SHP77 treated with DMSO at 0.1 percent for 48 hours (cell line): ENCODE data around the gene IL15.
"Not testable (repeated sequence)": the region's sequence is repeated elsewhere in the genome, so short reads cannot be mapped to it uniquely, and the experiment has no call there.

Experiments used
- DNase-seq: peaks from one replicate; lab custom pipeline; 2025; lab: John Stamatoyannopoulos, UW

IL15 gene

GRCh38 chr4:141646969-141647368 lies 10.6 kb downstream of the IL15 start:
- DNase-seq = no peak

- DNase-seq = no peak
Observed at GRCh38 chr4:141647966-141648365, 11.6 kb downstream of the IL15 start.

GRCh38 chr4:141652161-141652778 lies 15.9 kb downstream of the IL15 start:
- no peak for DNase-seq

- no peak for DNase-seq
Observed at GRCh38 chr4:141654098-141654497, 17.7 kb downstream of the IL15 start.

- DNase-seq = no peak
Observed at GRCh38 chr4:141656031-141656430, 19.6 kb downstream of the IL15 start.

- DNase-seq = no peak
Observed at GRCh38 chr4:141657550-141658250, 21.3 kb downstream of the IL15 start.

GRCh38 chr4:141658309-141658708 lies 21.9 kb downstream of the IL15 start:
- DNase-seq = no peak

- DNase-seq = no peak
Observed at GRCh38 chr4:141659539-141659938, 23.2 kb downstream of the IL15 start.

GRCh38 chr4:141660880-141661279 lies 24.5 kb downstream of the IL15 start:
- DNase-seq = no peak

- DNase-seq = no peak
Observed at GRCh38 chr4:141668200-141668910, 32.0 kb downstream of the IL15 start.

GRCh38 chr4:141669501-141669900 lies 33.1 kb downstream of the IL15 start:
- DNase-seq = no peak

GRCh38 chr4:141675384-141675783 lies 39.0 kb downstream of the IL15 start:
- DNase-seq = no peak

- DNase-seq = no peak
Observed at GRCh38 chr4:141676087-141676670, 39.8 kb downstream of the IL15 start.

- no peak for DNase-seq
Observed at GRCh38 chr4:141680060-141680459, 43.7 kb downstream of the IL15 start.

GRCh38 chr4:141684785-141685184 lies 48.4 kb downstream of the IL15 start:
- DNase-seq = no peak

- no peak for DNase-seq
Observed at GRCh38 chr4:141686146-141686775, 49.9 kb downstream of the IL15 start.

- DNase-seq = no peak
Observed at GRCh38 chr4:141686879-141687278, 50.5 kb downstream of the IL15 start.

- not testable (repeated sequence) for DNase-seq
Observed at GRCh38 chr4:141689726-141690296, 53.4 kb downstream of the IL15 start.

GRCh38 chr4:141691247-141691646 lies 54.9 kb downstream of the IL15 start:
- DNase-seq = not testable (repeated sequence)

- no peak for DNase-seq
Observed at GRCh38 chr4:141692081-141692480, 55.7 kb downstream of the IL15 start.

- DNase-seq = no peak
Observed at GRCh38 chr4:141697116-141697515, 60.7 kb downstream of the IL15 start.
